ENCODE data around the gene LETM1. TPM values are rescaled to one million over a fixed set of nuclear protein-coding genes. Genes with fewer than 3 reads are reported as not detected.

LETM1 gene
- total and polyA plus RNA-seq, 2 of the 13 experiments (the other 11 are each of a cell fraction or from before 2014, with no cell fraction given): 9.7 to 41.6 TPM

DNA sequence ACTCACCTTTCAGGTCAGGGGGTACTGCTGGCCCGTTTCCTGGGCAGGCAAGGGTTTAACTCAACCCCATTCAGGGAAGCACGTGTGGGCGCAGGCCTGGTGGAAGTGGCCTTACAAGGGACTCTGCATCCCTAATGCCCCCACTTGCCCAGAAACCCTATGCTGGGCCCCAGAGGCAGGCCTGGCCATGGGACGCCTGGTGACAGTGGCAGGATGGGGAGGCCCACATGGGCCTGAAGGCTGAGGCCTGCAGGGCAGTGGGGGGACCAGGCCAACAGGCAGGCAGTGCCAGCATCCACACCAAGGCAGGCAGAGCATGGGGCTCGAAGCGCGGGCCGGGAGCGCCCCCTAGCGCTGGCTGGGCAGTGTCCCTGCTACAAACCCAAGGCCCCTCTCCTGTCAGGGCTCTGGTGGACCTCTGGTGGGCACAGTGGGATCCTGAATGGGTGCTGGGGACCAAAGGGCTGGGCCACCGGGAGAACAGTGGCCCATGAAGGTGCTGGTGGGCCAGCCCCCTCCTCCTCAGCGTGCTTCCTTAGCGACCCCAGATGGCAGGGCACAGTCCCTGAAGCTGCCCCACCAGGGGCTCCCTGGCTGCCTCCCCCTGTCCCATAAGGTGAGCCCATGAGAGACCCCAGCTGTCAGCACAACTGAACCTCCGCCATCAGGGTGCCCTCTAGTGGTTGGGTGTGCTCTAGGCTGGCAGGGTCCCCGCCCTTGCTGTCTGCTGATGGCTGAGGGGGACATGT lies 46.0 kb downstream of the LETM1 start (continued):
- TF ChIP-seq GATAD2A (CRISPR knock-in tag; IDR thresholded peaks at IDR 0.05) (peak; percentile 79), DR1 (CRISPR knock-in tag; IDR thresholded peaks at IDR 0.05) (0 out of 2 replicates have a peak, but pooled peaks have one; percentile 0), ONECUT2 (CRISPR knock-in tag; IDR thresholded peaks at IDR 0.05) (no peak), ZNF296 (CRISPR knock-in tag; conservative IDR thresholded peaks at IDR 0.05) (peak; percentile 64; the same call in 1 of the 2 replicates), FOXK2 (IDR thresholded peaks at IDR 0.05) (no peak), TCF7 (IDR thresholded peaks at IDR 0.05; ENCODE audit: low read depth) (no peak), ZNF121 (CRISPR knock-in tag; IDR thresholded peaks at IDR 0.05) (no peak), U2AF2 (IDR thresholded peaks at IDR 0.05; ENCODE audit: low read depth, low read length) (no peak), ETV5 (CRISPR knock-in tag; IDR thresholded peaks at IDR 0.05; ENCODE audit: borderline replicate concordance) (0 out of 2 replicates have a peak, but pooled peaks have one; percentile 35), NCOA2 (CRISPR knock-in tag; IDR thresholded peaks at IDR 0.05) (peak; percentile 32; the same call in 1 of the 2 replicates), RCOR2 (CRISPR knock-in tag; IDR thresholded peaks at IDR 0.05) (peak; percentile 14; the same call in 1 of the 2 replicates), TGIF2 (CRISPR knock-in tag; IDR thresholded peaks at IDR 0.05) (peak; percentile 79; the same call in 1 of the 2 replicates), PAX8 (CRISPR knock-in tag; IDR thresholded peaks at IDR 0.05; ENCODE audit: borderline replicate concordance) (no peak), ZSCAN30 (CRISPR knock-in tag; IDR thresholded peaks at IDR 0.05) (0 out of 2 replicates have a peak, but pooled peaks have one; percentile 69), MAFK (conservative IDR thresholded peaks at IDR 0.05 in 1 of 2, IDR thresholded peaks at IDR 0.05 in 1 of 2; ENCODE audit: low read length in 2 of 2) (no peak), MAF1 (CRISPR knock-in tag; IDR thresholded peaks at IDR 0.05; ENCODE audit: borderline replicate concordance) (no peak), KLF13 (CRISPR knock-in tag; IDR thresholded peaks at IDR 0.05) (no peak), GZF1 (CRISPR knock-in tag; IDR thresholded peaks at IDR 0.05) (no peak), SIN3B (IDR thresholded peaks at IDR 0.05; ENCODE audit: low read length) (no peak), NR3C1 (CRISPR knock-in tag; IDR thresholded peaks at IDR 0.05) (no peak), ZNF30 (CRISPR knock-in tag; IDR thresholded peaks at IDR 0.05) (no peak), ZNF720 (CRISPR knock-in tag; IDR thresholded peaks at IDR 0.05) (no peak), HMG20A (CRISPR knock-in tag; IDR thresholded peaks at IDR 0.05; ENCODE audit: borderline replicate concordance) (no peak)
- TF ChIP-seq, protein P1, sequence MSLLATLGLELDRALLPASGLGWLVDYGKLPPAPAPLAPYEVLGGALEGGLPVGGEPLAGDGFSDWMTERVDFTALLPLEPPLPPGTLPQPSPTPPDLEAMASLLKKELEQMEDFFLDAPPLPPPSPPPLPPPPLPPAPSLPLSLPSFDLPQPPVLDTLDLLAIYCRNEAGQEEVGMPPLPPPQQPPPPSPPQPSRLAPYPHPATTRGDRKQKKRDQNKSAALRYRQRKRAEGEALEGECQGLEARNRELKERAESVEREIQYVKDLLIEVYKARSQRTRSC (CRISPR knock-in tag; IDR thresholded peaks at IDR 0.05; ENCODE audit: low read depth): no peak
- TF ChIP-seq, protein P2, sequence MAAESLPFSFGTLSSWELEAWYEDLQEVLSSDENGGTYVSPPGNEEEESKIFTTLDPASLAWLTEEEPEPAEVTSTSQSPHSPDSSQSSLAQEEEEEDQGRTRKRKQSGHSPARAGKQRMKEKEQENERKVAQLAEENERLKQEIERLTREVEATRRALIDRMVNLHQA (CRISPR knock-in tag; IDR thresholded peaks at IDR 0.05): no peak
- TF ChIP-seq, protein P3, sequence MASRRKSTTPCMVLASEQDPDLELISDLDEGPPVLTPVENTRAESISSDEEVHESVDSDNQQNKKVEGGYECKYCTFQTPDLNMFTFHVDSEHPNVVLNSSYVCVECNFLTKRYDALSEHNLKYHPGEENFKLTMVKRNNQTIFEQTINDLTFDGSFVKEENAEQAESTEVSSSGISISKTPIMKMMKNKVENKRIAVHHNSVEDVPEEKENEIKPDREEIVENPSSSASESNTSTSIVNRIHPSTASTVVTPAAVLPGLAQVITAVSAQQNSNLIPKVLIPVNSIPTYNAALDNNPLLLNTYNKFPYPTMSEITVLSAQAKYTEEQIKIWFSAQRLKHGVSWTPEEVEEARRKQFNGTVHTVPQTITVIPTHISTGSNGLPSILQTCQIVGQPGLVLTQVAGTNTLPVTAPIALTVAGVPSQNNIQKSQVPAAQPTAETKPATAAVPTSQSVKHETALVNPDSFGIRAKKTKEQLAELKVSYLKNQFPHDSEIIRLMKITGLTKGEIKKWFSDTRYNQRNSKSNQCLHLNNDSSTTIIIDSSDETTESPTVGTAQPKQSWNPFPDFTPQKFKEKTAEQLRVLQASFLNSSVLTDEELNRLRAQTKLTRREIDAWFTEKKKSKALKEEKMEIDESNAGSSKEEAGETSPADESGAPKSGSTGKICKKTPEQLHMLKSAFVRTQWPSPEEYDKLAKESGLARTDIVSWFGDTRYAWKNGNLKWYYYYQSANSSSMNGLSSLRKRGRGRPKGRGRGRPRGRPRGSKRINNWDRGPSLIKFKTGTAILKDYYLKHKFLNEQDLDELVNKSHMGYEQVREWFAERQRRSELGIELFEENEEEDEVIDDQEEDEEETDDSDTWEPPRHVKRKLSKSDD (CRISPR knock-in tag; IDR thresholded peaks at IDR 0.05; ENCODE audit: low read depth): no peak
- TF ChIP-seq, protein P4, sequence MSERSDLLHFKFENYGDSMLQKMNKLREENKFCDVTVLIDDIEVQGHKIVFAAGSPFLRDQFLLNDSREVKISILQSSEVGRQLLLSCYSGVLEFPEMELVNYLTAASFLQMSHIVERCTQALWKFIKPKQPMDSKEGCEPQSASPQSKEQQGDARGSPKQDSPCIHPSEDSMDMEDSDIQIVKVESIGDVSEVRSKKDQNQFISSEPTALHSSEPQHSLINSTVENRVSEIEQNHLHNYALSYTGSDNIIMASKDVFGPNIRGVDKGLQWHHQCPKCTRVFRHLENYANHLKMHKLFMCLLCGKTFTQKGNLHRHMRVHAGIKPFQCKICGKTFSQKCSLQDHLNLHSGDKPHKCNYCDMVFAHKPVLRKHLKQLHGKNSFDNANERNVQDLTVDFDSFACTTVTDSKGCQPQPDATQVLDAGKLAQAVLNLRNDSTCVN (CRISPR knock-in tag; IDR thresholded peaks at IDR 0.05; ENCODE audit: borderline replicate concordance): no peak
